ENCODE data around the gene TREM1.

- TF ChIP-seq CTCF (IDR thresholded peaks at IDR 0.05; ENCODE audit: low read length) (no peak), EZH2 (IDR thresholded peaks at IDR 0.05; ENCODE audit: borderline replicate concordance, low read length) (no peak)
These were observed 19.9 kb downstream of the TREM1 start for GRCh38 chr6:41266541-41266940.

All from OCI-LY1 (cell line).